Activated gamma-delta T cell treated with anti-CD3 and anti-CD28 coated beads, Interleukin-2, amount 50 U/mL, for 16 hours (primary cell): ENCODE results near the gene SLFN14.
A peak's percentile ranks its signal among the peaks of the same experiment; 100 is the strongest.
"Not testable (repeated sequence)": the region's sequence is repeated elsewhere in the genome, so short reads cannot be mapped to it uniquely, and the experiment has no call there.

ENCODE experiments used
- DNase-seq: peaks from one replicate; pipeline ENCODE4 v3.0.0-alpha.2; 2020; ENCODE audit warnings: low read depth

The SLFN14 gene

GRCh38 chr17:35521654-35522256 lies 38.9 kb downstream of the SLFN14 start:
- DNase-seq = peak; percentile 38

- no peak for DNase-seq
Observed at GRCh38 chr17:35521150-35521549, 39.5 kb downstream of the SLFN14 start.

GRCh38 chr17:35519906-35520442 lies 40.6 kb downstream of the SLFN14 start:
- no peak for DNase-seq

GRCh38 chr17:35519439-35519838 lies 41.2 kb downstream of the SLFN14 start:
- no peak for DNase-seq

- DNase-seq = not testable (repeated sequence)
Observed at GRCh38 chr17:35518431-35518830, 42.2 kb downstream of the SLFN14 start.

- DNase-seq = no peak
Observed at GRCh38 chr17:35515027-35515426, 45.6 kb downstream of the SLFN14 start.

- DNase-seq = no peak
Observed at GRCh38 chr17:35514564-35514963, 46.1 kb downstream of the SLFN14 start.
